Spinal cord (tissue), 10 donors: Measurements from ENCODE around the gene PPP2R3B. TPM values are rescaled to one million over a fixed set of nuclear protein-coding genes. Genes with fewer than 3 reads are reported as not detected.

ENCODE experiments used
- DNase-seq, 6 donors: peaks; one replicate each; pipeline versions ENCODE4 v3.0.0 to v3.0.0-alpha.2; 2013 to 2015; ENCODE audit warnings: low spot score in 6 of 6, low read depth in 4 of 6
- H3K27ac ChIP-seq: one replicate; pipeline ENCODE4 v1.5.1; 2013; ENCODE audit warnings: low read depth, low read length, control low read depth
- H3K27me3 ChIP-seq: one replicate; pipeline ENCODE4 v1.6.1; 2013; ENCODE audit warnings: low read length; ENCODE audit not compliant: control insufficient read depth, insufficient read depth
- H3K36me3 ChIP-seq: one replicate; pipeline ENCODE4 v1.6.1; 2013; ENCODE audit warnings: low read length; ENCODE audit not compliant: control insufficient read depth, insufficient read depth
- H3K4me1 ChIP-seq: one replicate; pipeline ENCODE4 v1.6.1; 2013; ENCODE audit warnings: low read length; ENCODE audit not compliant: control insufficient read depth, insufficient read depth
- H3K4me3 ChIP-seq: one replicate; pipeline ENCODE4 v1.5.1; 2013; ENCODE audit warnings: low read depth, low read length, control low read depth
- H3K9me3 ChIP-seq: one replicate; pipeline ENCODE4 v1.6.1; 2013; ENCODE audit warnings: low read length; ENCODE audit not compliant: control insufficient read depth, insufficient read depth
- WGBS: methylation state at CpG from one replicate; pipeline ENCODE4 v1.1.5; 2013; ENCODE audit warnings: missing lambda C conversion rate; ENCODE audit not compliant: insufficient coverage; 5-methylcytosine and 5-hydroxymethylcytosine counted together
- polyA plus RNA-seq, 2 donors: library from polyadenylated mRNA; unstranded; fragments of 120-200 nt; gene quantifications; one replicate each; pipeline ENCODE4 v1.2.1, GENCODE V29; 2013; ENCODE audit not compliant: insufficient read length in 2 of 2
- total RNA-seq, 2 donors: library from RNA; depleted of rRNA in 1 of 2; stranded (reverse); fragments of 120-200 nt in 1 of 2; fragments of >200 nt in 1 of 2; gene quantifications; one replicate each; pipeline versions ENCODE4 v1.2.3 to v1.2.4, GENCODE V29; 2013 to 2014
- donor health status: healthy.

The PPP2R3B gene
- total and polyA plus RNA-seq, 4 donors: 30.8 to 134 (median 75.3) TPM

- Histone ChIP-seq H3K9me3 (no peaks in the 10 kb centered on the region), H3K4me3 (peak overlapping the region; percentile 79), H3K27me3 (no peaks in the 10 kb centered on the region), H3K36me3 (peaks cover 36% of the 10 kb centered on the region), H3K27ac (peak overlapping the region; percentile 93), H3K4me1 (peaks cover 33% of the 10 kb centered on the region)
- under 1% methylated on average over 60 of the region's 61 CpGs for WGBS
- peak; percentile 82 to 100 (median 96) for DNase-seq
Observed at GRCh38 chrX:318068-318738, 68.5 kb downstream of the PPP2R3B start.

GRCh38 chrX:317424-318067 is 69.2 kb downstream of the PPP2R3B start:
- Histone ChIP-seq H3K4me1 (peaks cover 31% of the 10 kb centered on the region), H3K9me3 (no peaks in the 10 kb centered on the region), H3K27ac (peak overlapping the region; percentile 67), H3K4me3 (peak overlapping the region; percentile 79), H3K36me3 (peaks cover 43% of the 10 kb centered on the region), H3K27me3 (no peaks in the 10 kb centered on the region)
- DNase-seq: peak in 1 of 6 donors; percentile 9
- whole genome bisulfite sequencing: 11% methylated on average over 11 of the region's 28 CpGs

GRCh38 chrX:316351-317325 is 70.1 kb downstream of the PPP2R3B start:
- no peak overlapping the region for H3K4me3 ChIP-seq
- H3K4me1 ChIP-seq: peaks cover 31% of the 10 kb centered on the region
- no peak overlapping the region for H3K27ac ChIP-seq
- no peak for DNase-seq
- peaks cover 52% of the 10 kb centered on the region for H3K36me3 ChIP-seq
- WGBS: 95% methylated on average over 49 of the region's 50 CpGs
- H3K9me3 ChIP-seq: no peaks in the 10 kb centered on the region
- H3K27me3 ChIP-seq: no peaks in the 10 kb centered on the region

DNA sequence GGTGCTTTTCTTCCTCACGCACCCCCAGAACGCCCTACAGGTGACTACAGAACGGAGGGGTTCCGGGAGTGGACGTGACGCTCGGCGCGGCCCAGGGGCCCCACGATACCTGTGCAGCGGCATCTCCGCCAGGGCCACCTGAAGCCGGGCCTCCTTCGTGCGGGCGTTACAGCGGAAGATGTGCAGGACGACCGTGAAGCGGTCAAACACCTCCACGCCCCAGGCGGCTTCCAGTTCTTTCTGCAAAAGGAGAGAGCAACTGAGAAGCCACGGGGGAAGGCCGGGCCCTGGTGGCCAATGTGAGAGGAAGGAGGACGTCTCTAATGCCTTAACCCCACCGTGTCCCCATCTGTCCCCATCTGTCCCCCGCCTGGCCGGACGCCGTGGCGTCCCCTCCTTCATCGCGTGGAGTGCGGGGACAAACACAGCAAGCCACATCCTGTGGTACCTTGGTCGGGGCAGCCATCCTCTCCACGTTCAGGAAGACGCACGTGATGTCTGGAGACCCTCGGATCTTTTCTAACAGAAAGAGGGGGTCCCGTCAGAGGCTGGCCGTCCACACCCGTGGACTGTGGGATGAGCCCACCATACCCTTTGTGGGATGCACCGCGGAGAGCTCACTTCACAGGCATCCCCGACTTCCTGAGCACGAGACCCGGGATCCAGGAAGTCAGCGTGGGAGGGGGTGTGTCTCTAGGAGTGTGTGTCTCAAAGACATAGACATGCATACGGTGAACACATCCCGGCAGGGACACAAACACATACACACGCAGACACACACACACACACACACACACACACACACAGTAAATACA is 71.7 kb downstream of the PPP2R3B start:
- H3K4me3 ChIP-seq: no peak overlapping the region
- no peaks in the 10 kb centered on the region for H3K27me3 ChIP-seq
- H3K27ac ChIP-seq: no peak overlapping the region
- H3K9me3 ChIP-seq: no peaks in the 10 kb centered on the region
- H3K36me3 ChIP-seq: peaks cover 68% of the 10 kb centered on the region
- no peak for DNase-seq
- peaks cover 19% of the 10 kb centered on the region for H3K4me1 ChIP-seq
- WGBS: 92% methylated on average over 41 of the region's 51 CpGs

DNA sequence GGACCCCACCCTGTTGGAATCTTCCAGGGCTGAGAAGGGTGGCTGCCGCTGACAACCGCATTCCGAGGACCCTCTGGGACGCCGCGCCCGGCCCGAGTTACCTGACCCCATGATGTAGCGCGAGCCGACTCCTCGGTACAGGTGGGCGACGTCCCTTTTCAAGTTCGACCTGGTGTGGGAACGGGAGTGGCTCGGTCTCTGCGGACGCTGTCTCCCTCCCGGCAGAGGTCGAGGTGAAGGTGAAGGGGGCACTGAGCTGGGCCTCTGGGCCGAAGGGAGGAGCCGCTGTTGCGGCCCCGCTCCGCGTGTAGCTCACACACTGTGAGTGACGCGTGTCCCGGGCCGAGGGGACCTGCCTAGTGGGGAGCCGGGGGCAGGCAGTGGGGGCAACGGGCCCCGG is 72.7 kb downstream of the PPP2R3B start:
- DNase-seq: no peak
- WGBS: 98% methylated on average over 25 of the region's 34 CpGs

GRCh38 chrX:313546-313945 is 73.2 kb downstream of the PPP2R3B start:
- DNase-seq: no peak
- WGBS: 98% methylated on average over 4 of the region's 8 CpGs
- Histone ChIP-seq H3K27me3 (no peaks in the 10 kb centered on the region), H3K9me3 (no peaks in the 10 kb centered on the region), H3K36me3 (peaks cover 78% of the 10 kb centered on the region), H3K4me1 (peaks cover 15% of the 10 kb centered on the region), H3K4me3 (no peak overlapping the region), H3K27ac (no peak overlapping the region)

More for the DNA sequence above, 72.7 kb downstream of the PPP2R3B start:
- Histone ChIP-seq H3K9me3 (no peaks in the 10 kb centered on the region), H3K27me3 (no peaks in the 10 kb centered on the region), H3K4me1 (peaks cover 15% of the 10 kb centered on the region), H3K27ac (no peak overlapping the region), H3K4me3 (no peak overlapping the region), H3K36me3 (peaks cover 72% of the 10 kb centered on the region)

DNA sequence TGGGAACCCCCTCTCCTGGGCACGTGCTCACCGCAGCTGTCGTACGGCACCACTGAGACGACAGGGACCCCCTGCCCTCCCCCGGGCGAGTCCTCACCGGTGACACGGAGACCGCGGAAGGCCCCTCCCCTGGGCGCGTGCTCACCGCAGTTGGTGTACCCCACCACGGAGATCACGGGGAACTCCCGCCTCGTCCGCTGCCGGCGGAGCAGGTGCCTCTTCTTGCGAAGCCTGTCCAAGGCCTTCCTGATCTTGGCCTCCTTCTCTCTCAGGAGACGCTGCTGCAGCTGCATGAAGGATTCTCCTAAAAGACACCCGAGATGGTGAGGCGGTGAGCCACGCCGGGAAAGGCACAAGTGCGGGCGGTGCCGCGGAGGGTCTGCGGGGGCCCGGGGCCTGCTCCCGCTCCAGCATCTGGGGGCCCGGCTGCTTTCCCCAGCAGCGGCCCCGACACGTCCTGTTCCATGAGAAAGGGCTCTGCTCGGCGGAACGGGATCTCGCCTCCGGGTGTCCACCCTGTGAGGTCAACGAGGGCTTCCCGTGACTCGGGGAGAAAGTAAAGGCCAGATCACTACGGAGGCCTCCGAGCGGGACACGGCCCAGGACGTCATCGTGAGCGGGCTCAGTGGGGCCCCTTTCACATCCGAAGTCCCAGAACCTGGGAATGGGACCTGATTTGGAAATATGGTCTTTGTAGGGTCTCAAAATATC is 73.9 kb downstream of the PPP2R3B start:
- H3K36me3 ChIP-seq: peaks cover 85% of the 10 kb centered on the region
- 95% methylated on average over 54 of the region's 54 CpGs for WGBS
- H3K27me3 ChIP-seq: no peaks in the 10 kb centered on the region
- H3K4me3 ChIP-seq: no peak overlapping the region
- no peak for DNase-seq
- H3K9me3 ChIP-seq: no peaks in the 10 kb centered on the region
- H3K27ac ChIP-seq: no peak overlapping the region
- H3K4me1 ChIP-seq: peaks cover 13% of the 10 kb centered on the region

- Histone ChIP-seq H3K36me3 (peaks cover 86% of the 10 kb centered on the region), H3K4me3 (no peak overlapping the region), H3K27me3 (no peaks in the 10 kb centered on the region), H3K9me3 (no peaks in the 10 kb centered on the region), H3K4me1 (peaks cover 3% of the 10 kb centered on the region), H3K27ac (no peak overlapping the region)
- WGBS: 96% methylated on average over 69 of the region's 69 CpGs
- DNase-seq: no peak
Observed at GRCh38 chrX:311156-312129, 75.3 kb downstream of the PPP2R3B start.
